ENCODE measurements around the gene CNTN4.
A peak's percentile ranks its signal among the peaks of the same experiment; 100 is the strongest.

Gene CNTN4

DNA sequence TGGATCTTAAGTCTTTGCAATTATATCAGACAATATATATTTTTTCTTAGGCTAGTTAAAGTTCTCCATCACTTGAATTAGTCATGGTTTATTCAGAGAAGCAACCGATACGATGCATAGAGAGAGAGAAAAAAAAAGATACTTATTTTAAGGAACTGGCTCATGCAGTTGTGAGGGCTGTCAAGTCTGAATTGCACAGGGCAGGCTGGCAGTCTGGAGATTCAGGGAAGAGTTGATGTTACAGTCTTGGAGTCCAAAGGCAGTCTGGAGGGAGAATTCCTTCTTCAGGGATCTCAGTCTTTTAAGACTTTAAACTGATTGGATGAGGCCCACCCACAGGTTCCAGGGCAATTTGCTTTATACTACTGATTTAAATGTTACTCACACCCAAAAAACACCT, 598.9 kb downstream of the CNTN4 start:
- no peak overlapping the region for H3K4me2 ChIP-seq
- H3K9me3 ChIP-seq (replicated peaks in 1 of 11): no peaks in the 10 kb centered on the region
- H3K9ac ChIP-seq: no peak overlapping the region
- H4K20me1 ChIP-seq: no peaks in the 10 kb centered on the region
- no peaks in the 10 kb centered on the region for H3K4me1 ChIP-seq
- no peak overlapping the region for H3K4me3 ChIP-seq
- no peak for TF ChIP-seq Cebpa-rat (IDR thresholded peaks at IDR 0.05)
- no peaks in the 10 kb centered on the region for H3K36me3 ChIP-seq
- no peak overlapping the region for H3K27ac ChIP-seq
- no peaks in the 10 kb centered on the region for H3K27me3 ChIP-seq

DNA sequence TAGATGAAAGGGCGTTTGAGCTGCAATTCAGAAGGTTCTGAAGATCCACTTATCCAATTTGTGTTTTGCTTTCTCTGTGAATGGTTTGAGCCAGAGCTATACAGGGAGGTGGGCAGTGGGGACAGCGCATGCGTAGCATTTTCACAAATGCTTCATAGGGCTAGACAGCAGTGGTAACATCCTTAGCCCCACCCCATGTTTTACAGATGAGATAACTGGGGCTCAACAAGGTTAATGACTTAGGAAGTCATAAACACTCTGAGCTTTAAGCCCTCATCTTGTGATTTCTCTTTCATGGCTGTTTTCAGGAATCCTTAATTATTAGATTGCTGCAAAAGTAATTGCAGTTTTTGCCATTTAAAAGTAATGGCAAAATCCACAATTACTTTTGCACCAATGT, 602.8 kb downstream of the CNTN4 start:
- no peaks in the 10 kb centered on the region for H4K20me1 ChIP-seq
- H3K9me3 ChIP-seq (replicated peaks in 1 of 11): no peaks in the 10 kb centered on the region
- H3K27ac ChIP-seq: no peak overlapping the region
- H3K4me2 ChIP-seq: no peak overlapping the region
- TF ChIP-seq Cebpa-rat (IDR thresholded peaks at IDR 0.05): no peak
- H3K9ac ChIP-seq: no peak overlapping the region
- no peak overlapping the region for H3K4me3 ChIP-seq
- no peaks in the 10 kb centered on the region for H3K27me3 ChIP-seq
- H3K36me3 ChIP-seq: no peaks in the 10 kb centered on the region
- no peaks in the 10 kb centered on the region for H3K4me1 ChIP-seq

DNA sequence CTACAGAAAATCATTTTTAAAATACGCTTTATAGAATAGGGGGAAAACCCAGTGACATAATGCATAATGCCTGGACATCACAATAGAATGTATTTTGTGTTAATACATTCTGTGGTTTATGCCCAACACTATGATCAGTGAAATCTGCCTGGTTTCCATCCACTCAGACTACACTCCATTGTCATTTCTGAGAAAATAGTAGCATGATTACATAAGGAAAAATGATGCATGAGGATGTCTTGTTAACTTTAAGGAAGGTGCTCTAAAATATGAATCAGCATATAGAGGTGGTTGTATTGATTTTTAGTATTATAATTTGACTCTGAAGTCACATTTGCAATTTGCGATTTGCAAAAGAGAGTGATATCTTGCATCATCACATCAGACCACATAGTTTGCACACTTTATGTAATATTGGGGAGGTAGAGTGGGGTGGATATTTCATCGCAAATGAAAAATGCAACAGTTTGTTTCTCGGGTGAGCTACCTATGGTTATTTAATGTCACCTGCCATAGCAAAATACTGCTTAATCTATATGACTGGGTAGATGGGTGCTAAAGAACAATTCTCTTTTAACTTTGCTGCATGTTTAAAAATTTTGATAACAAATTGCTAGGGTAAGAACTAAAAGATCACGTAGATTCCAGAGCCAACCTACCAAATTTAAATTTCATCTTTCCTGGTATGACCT, 607.6 kb downstream of the CNTN4 start:
- Histone ChIP-seq H3K9ac (no peak overlapping the region), H3K27me3 (no peaks in the 10 kb centered on the region), H3K4me3 (no peak overlapping the region), H3K27ac (no peak overlapping the region), H3K4me2 (no peak overlapping the region), H3K36me3 (no peaks in the 10 kb centered on the region), H3K9me3 (replicated peaks in 1 of 11) (no peaks in the 10 kb centered on the region), H4K20me1 (no peaks in the 10 kb centered on the region), H3K4me1 (no peaks in the 10 kb centered on the region)
- TF ChIP-seq Cebpa-rat (IDR thresholded peaks at IDR 0.05): no peak

DNA sequence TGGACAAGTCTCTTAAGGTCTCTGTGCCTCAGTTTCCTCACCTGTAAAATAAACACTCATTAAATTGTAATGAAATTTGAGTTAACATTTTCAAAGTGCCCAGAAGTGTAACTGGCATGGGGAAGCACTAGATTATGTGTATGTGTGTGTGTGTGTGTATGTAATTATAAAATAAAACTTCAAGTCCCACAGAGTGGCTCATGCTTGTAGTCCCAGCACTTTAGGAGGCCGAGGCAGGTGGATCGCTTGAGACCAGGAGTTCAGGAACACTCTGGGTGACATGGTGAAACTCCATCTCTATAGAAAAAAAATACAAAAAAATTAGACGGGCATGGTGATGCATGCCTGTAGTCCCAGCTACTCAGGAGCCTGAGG, 608.2 kb downstream of the CNTN4 start:
- H4K20me1 ChIP-seq: no peaks in the 10 kb centered on the region
- H3K9me3 ChIP-seq (replicated peaks in 1 of 11): no peaks in the 10 kb centered on the region
- H3K27me3 ChIP-seq: no peaks in the 10 kb centered on the region
- no peak for TF ChIP-seq Cebpa-rat (IDR thresholded peaks at IDR 0.05)
- no peaks in the 10 kb centered on the region for H3K36me3 ChIP-seq
- no peaks in the 10 kb centered on the region for H3K4me1 ChIP-seq
- no peak overlapping the region for H3K4me3 ChIP-seq
- no peak overlapping the region for H3K27ac ChIP-seq
- no peak overlapping the region for H3K4me2 ChIP-seq
- H3K9ac ChIP-seq: no peak overlapping the region

DNA sequence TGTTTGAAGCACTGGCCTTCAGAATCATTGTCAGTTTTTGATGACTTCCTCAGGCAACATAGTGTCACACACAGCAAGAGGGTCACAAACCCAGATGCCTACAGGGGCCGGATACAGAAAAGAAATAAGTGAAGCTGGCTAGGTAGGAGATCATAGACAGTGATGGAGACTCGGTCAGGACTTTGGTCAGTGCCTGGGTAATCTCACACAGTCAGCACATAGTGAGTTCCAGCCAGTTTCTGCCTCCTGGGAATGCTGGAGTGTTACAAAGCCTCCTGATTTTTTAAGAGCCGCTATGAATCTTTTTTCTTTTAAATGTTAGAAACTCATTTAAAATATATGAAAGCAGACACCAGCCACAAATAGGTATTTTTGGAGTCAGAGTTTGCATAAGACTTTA, 612.4 kb downstream of the CNTN4 start:
- no peak overlapping the region for H3K9ac ChIP-seq
- no peaks in the 10 kb centered on the region for H3K27me3 ChIP-seq
- H3K27ac ChIP-seq: no peak overlapping the region
- H3K4me3 ChIP-seq: no peak overlapping the region
- H4K20me1 ChIP-seq: no peaks in the 10 kb centered on the region
- H3K36me3 ChIP-seq: no peaks in the 10 kb centered on the region
- H3K4me1 ChIP-seq: no peaks in the 10 kb centered on the region
- no peak overlapping the region for H3K4me2 ChIP-seq
- no peaks in the 10 kb centered on the region for H3K9me3 ChIP-seq (replicated peaks in 1 of 11)
- TF ChIP-seq Cebpa-rat (IDR thresholded peaks at IDR 0.05): no peak

DNA sequence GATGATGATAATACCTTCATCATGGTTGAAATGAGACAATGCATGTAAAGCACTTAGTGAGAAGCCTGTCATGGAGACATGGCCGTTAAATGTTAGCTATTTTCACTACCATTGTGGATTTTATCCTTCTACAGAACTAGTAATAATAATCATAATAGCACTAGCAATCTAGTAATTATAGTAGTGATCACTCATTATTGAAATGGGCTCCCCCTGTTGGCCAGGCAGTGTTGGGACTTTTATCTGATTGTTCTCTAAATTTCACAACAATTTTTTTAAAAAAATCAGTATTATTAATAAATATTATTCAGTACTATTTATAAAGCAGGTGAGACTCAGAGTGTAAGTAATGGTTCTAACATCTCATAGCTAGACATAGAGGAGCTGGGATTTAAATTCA, 615.3 kb downstream of the CNTN4 start:
- Histone ChIP-seq H3K27ac (no peak overlapping the region), H3K27me3 (no peaks in the 10 kb centered on the region), H3K9ac (no peak overlapping the region), H3K4me1 (no peaks in the 10 kb centered on the region), H3K4me2 (no peak overlapping the region), H3K9me3 (replicated peaks in 1 of 11) (no peaks in the 10 kb centered on the region), H4K20me1 (no peaks in the 10 kb centered on the region), H3K36me3 (no peaks in the 10 kb centered on the region), H3K4me3 (no peak overlapping the region)
- TF ChIP-seq Cebpa-rat (IDR thresholded peaks at IDR 0.05): no peak

DNA sequence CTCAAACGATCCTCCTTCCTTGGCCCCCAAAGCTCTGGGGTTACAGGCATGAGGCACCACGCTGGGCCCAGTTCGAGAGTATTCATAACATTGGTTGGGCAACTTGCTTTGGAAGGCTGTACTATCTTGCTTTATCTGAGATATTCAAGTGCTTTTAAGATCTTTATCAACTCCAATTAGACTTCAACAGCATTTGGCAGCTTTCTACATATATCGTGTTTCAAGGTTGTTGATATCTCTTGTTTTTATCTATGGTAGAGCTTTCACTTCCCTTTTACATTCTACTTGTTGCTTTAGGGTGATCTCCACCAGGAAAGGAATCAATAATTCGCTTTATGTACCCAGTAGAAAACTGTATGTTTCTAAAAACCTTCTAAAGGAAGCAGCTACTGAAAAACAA, 616.2 kb downstream of the CNTN4 start:
- Histone ChIP-seq H3K4me2 (no peak overlapping the region), H3K4me3 (no peak overlapping the region), H3K9ac (no peak overlapping the region), H3K36me3 (no peaks in the 10 kb centered on the region), H3K9me3 (replicated peaks in 1 of 11) (no peaks in the 10 kb centered on the region), H3K27me3 (no peaks in the 10 kb centered on the region), H3K27ac (no peak overlapping the region), H3K4me1 (no peaks in the 10 kb centered on the region), H4K20me1 (no peaks in the 10 kb centered on the region)
- TF ChIP-seq Cebpa-rat (IDR thresholded peaks at IDR 0.05): no peak

DNA sequence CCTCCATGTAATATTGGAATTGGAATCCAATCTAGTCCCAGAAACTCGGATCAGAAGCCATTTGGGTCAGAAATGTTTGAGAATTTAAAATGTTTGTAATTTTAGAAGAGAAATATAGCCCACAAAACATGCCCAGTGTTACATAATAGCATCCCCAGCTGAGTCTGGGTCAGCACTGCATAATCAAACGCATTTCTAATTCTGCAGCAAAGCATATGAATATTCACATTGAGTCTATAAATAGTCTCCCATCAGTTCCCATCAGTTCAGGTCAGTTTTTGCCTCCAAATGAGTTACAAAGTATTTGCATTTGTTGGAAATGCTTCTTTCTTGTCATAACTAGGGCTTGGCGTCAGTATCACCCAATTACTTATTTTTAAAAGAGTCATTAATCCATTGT, 628.4 kb downstream of the CNTN4 start:
- Histone ChIP-seq H3K4me2 (no peak overlapping the region), H3K36me3 (no peaks in the 10 kb centered on the region), H3K9me3 (replicated peaks in 1 of 11) (no peaks in the 10 kb centered on the region), H4K20me1 (no peaks in the 10 kb centered on the region), H3K9ac (no peak overlapping the region), H3K4me3 (no peak overlapping the region), H3K27ac (no peak overlapping the region), H3K4me1 (peaks cover 0 to 12% (median 3%) of the 10 kb centered on the region in 10 experiments; a peak in 7 of 20 replicates), H3K27me3 (no peaks in the 10 kb centered on the region)
- TF ChIP-seq Cebpa-rat (IDR thresholded peaks at IDR 0.05): no peak

DNA sequence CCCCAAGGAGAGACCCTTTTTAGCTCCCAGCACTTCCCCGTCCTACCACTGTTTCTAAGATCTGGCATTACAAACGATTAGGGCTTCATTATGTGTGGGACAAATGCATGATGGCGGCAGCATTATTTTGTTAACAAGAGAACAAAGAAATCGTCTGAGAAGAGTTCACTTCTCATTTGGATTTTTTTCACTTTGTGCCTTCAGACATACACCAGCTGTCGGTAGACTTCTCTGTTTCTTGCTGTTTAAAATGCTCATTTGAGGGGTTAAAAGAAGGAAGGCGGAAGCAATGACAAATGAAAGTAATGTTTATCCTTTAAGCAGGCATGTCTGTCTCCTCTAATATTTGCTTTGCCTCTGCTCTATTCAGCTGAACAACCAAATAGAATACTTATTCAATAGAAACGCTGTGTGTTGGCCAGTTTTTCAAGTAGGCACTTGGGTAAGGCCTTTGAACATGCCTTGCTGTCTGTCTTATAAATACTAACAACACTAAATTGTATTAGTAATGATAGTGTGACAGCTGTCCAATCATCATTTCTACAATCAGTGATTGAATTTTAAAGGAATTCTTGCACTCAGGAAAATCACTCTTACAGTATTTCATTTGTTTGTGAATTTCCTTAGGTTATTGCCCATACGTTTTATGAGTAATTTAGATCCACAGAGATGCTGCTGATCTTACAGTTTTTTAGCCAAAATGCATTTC, 629.1 kb downstream of the CNTN4 start:
- H3K4me3 ChIP-seq: no peak overlapping the region
- peaks cover 0 to 12% (median 3%) of the 10 kb centered on the region in 10 experiments; a peak in 7 of 20 replicates for H3K4me1 ChIP-seq
- H3K36me3 ChIP-seq: no peaks in the 10 kb centered on the region
- no peak overlapping the region for H3K27ac ChIP-seq
- no peak overlapping the region for H3K9ac ChIP-seq
- H3K27me3 ChIP-seq: no peaks in the 10 kb centered on the region
- no peaks in the 10 kb centered on the region for H3K9me3 ChIP-seq (replicated peaks in 1 of 11)
- no peaks in the 10 kb centered on the region for H4K20me1 ChIP-seq
- H3K4me2 ChIP-seq: peak overlapping the region in 5 of 11 experiments; percentile 4 to 38 (median 29); a peak in 5 of 22 replicates
- TF ChIP-seq Cebpa-rat (IDR thresholded peaks at IDR 0.05): no peak

DNA sequence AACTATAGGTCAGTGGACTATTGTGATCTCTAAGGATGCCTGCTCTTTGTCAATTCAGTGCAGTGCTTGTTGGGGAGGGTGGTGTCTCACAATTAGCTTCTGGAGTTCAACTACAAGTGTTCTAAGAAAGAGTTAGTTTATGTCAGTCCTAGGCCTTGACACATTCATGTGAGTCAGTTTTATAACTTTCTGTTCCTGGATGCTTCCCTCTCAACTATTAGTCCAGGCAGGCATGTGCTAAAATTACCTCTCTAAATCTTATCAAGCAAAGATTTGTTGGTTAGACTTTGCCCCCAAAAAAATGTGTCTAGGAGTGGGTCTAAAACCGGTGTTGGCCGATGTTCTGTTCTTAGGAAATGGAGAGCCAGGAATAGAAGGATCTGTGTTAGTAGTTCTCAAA, 633.2 kb downstream of the CNTN4 start:
- Histone ChIP-seq H3K36me3 (no peaks in the 10 kb centered on the region), H3K4me3 (no peak overlapping the region), H3K9ac (no peak overlapping the region), H3K27ac (no peak overlapping the region), H3K4me1 (peaks cover 0 to 12% (median 3%) of the 10 kb centered on the region in 10 experiments; a peak in 7 of 20 replicates), H4K20me1 (no peaks in the 10 kb centered on the region), H3K27me3 (no peaks in the 10 kb centered on the region), H3K4me2 (no peak overlapping the region), H3K9me3 (replicated peaks in 1 of 11) (no peaks in the 10 kb centered on the region)
- no peak for TF ChIP-seq Cebpa-rat (IDR thresholded peaks at IDR 0.05)
